Measurements from ENCODE around the gene IFFO2. TPM values are rescaled to one million over a fixed set of nuclear protein-coding genes. Genes with fewer than 3 reads are reported as not detected.

The IFFO2 gene
- total and polyA plus RNA-seq, 2 experiments from 2014 or later: 0.71 to 7.5 TPM

DNA sequence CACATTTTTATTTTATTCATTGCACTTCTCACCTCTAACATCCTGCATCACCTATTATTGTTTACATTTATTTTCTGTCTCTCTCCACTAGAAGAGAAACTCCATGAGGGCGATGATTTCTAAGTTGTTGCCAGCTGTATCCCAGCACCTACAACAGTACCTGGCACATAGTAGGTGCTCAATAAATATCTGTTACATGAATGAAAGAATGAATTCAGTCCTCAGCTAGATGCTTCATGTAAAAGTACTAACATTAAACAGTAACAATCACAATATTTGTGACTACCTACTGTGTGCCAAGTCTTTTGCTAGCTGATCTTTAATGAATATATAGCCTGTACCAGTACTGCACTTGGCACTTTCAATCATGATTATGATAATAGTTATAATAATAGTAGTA is 100.0 kb downstream of the IFFO2 start:
- no peak overlapping the region for H3K4me3 Mint-ChIP-seq

More for the DNA sequence above, 100.0 kb downstream of the IFFO2 start:
- no peaks in the 10 kb centered on the region for H3K27me3 ChIP-seq (ENCODE audit: insufficient read depth)
- Mint-ChIP-seq H3K4me1 (no peaks in the 10 kb centered on the region), H3K27me3 (ENCODE audit: insufficient read depth, low read depth, poor library complexity) (peaks cover 4% of the 10 kb centered on the region), H3K27ac (no peak overlapping the region), H3K9me3 (no peaks in the 10 kb centered on the region), H3K36me3 (ENCODE audit: low read depth) (no peaks in the 10 kb centered on the region)
- H3F3A ChIP-seq (replicated peaks; ENCODE audit: low read depth): no peaks in the 10 kb centered on the region
- no peak overlapping the region for H3K4me3 ChIP-seq
- no peak overlapping the region for H3K27ac ChIP-seq (ENCODE audit: low read depth)
- H4K20me1 ChIP-seq (replicated peaks; ENCODE audit: insufficient read depth): no peaks in the 10 kb centered on the region
- no peaks in the 10 kb centered on the region for H3K79me2 ChIP-seq (replicated peaks; ENCODE audit: insufficient read depth)
- H2AFZ ChIP-seq: no peak overlapping the region
- no peaks in the 10 kb centered on the region for H3K4me1 ChIP-seq (ENCODE audit: insufficient read depth)
- no peaks in the 10 kb centered on the region for H3K36me3 ChIP-seq (ENCODE audit: insufficient read depth)
- H3K9me2 ChIP-seq (ENCODE audit: insufficient read depth): 0 out of 2 replicates have a peak, but pooled peaks cover 10% of the 10 kb centered on the region
- ATAC-seq (no peak), DNase-seq (ENCODE audit: low spot score) (no peak)
- no peak overlapping the region for H3K4me2 ChIP-seq
- TF ChIP-seq STAT1 (IDR thresholded peaks at IDR 0.05; ENCODE audit: unreplicated experiment) (no peak), NANOG (IDR thresholded peaks at IDR 0.05; ENCODE audit: borderline replicate concordance) (no peak), CREB1 (CRISPR knock-in tag; IDR thresholded peaks at IDR 0.05; ENCODE audit: low read depth) (no peak), ZNF331 (CRISPR knock-in tag; IDR thresholded peaks at IDR 0.05; ENCODE audit: low read depth) (no peak), POLR2AphosphoS5 (IDR thresholded peaks at IDR 0.05; ENCODE audit: low read depth) (no peak), ZNF114 (CRISPR knock-in tag; IDR thresholded peaks at IDR 0.05) (no peak), JUNB (IDR thresholded peaks at IDR 0.05; ENCODE audit: unreplicated experiment) (no peak)
- TF ChIP-seq, protein P1, sequence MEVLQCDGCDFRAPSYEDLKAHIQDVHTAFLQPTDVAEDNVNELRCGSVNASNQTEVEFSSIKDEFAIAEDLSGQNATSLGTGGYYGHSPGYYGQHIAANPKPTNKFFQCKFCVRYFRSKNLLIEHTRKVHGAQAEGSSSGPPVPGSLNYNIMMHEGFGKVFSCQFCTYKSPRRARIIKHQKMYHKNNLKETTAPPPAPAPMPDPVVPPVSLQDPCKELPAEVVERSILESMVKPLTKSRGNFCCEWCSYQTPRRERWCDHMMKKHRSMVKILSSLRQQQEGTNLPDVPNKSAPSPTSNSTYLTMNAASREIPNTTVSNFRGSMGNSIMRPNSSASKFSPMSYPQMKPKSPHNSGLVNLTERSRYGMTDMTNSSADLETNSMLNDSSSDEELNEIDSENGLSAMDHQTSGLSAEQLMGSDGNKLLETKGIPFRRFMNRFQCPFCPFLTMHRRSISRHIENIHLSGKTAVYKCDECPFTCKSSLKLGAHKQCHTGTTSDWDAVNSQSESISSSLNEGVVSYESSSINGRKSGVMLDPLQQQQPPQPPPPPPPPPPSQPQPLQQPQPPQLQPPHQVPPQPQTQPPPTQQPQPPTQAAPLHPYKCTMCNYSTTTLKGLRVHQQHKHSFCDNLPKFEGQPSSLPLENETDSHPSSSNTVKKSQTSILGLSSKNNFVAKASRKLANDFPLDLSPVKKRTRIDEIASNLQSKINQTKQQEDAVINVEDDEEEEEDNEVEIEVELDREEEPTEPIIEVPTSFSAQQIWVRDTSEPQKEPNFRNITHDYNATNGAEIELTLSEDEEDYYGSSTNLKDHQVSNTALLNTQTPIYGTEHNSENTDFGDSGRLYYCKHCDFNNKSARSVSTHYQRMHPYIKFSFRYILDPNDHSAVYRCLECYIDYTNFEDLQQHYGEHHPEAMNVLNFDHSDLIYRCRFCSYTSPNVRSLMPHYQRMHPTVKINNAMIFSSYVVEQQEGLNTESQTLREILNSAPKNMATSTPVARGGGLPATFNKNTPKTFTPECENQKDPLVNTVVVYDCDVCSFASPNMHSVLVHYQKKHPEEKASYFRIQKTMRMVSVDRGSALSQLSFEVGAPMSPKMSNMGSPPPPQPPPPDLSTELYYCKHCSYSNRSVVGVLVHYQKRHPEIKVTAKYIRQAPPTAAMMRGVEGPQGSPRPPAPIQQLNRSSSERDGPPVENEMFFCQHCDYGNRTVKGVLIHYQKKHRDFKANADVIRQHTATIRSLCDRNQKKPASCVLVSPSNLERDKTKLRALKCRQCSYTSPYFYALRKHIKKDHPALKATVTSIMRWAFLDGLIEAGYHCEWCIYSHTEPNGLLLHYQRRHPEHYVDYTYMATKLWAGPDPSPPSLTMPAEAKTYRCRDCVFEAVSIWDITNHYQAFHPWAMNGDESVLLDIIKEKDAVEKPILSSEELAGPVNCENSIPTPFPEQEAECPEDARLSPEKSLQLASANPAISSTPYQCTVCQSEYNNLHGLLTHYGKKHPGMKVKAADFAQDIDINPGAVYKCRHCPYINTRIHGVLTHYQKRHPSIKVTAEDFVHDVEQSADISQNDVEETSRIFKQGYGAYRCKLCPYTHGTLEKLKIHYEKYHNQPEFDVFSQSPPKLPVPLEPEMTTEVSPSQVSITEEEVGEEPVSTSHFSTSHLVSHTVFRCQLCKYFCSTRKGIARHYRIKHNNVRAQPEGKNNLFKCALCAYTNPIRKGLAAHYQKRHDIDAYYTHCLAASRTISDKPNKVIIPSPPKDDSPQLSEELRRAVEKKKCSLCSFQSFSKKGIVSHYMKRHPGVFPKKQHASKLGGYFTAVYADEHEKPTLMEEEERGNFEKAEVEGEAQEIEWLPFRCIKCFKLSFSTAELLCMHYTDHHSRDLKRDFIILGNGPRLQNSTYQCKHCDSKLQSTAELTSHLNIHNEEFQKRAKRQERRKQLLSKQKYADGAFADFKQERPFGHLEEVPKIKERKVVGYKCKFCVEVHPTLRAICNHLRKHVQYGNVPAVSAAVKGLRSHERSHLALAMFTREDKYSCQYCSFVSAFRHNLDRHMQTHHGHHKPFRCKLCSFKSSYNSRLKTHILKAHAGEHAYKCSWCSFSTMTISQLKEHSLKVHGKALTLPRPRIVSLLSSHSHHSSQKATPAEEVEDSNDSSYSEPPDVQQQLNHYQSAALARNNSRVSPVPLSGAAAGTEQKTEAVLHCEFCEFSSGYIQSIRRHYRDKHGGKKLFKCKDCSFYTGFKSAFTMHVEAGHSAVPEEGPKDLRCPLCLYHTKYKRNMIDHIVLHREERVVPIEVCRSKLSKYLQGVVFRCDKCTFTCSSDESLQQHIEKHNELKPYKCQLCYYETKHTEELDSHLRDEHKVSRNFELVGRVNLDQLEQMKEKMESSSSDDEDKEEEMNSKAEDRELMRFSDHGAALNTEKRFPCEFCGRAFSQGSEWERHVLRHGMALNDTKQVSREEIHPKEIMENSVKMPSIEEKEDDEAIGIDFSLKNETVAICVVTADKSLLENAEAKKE (CRISPR knock-in tag; IDR thresholded peaks at IDR 0.05): no peak
- TF ChIP-seq, protein P2, sequence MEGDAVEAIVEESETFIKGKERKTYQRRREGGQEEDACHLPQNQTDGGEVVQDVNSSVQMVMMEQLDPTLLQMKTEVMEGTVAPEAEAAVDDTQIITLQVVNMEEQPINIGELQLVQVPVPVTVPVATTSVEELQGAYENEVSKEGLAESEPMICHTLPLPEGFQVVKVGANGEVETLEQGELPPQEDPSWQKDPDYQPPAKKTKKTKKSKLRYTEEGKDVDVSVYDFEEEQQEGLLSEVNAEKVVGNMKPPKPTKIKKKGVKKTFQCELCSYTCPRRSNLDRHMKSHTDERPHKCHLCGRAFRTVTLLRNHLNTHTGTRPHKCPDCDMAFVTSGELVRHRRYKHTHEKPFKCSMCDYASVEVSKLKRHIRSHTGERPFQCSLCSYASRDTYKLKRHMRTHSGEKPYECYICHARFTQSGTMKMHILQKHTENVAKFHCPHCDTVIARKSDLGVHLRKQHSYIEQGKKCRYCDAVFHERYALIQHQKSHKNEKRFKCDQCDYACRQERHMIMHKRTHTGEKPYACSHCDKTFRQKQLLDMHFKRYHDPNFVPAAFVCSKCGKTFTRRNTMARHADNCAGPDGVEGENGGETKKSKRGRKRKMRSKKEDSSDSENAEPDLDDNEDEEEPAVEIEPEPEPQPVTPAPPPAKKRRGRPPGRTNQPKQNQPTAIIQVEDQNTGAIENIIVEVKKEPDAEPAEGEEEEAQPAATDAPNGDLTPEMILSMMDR (conservative IDR thresholded peaks at IDR 0.05; ENCODE audit: low read depth in 2 of 2): no peak
- TF ChIP-seq, protein P3, sequence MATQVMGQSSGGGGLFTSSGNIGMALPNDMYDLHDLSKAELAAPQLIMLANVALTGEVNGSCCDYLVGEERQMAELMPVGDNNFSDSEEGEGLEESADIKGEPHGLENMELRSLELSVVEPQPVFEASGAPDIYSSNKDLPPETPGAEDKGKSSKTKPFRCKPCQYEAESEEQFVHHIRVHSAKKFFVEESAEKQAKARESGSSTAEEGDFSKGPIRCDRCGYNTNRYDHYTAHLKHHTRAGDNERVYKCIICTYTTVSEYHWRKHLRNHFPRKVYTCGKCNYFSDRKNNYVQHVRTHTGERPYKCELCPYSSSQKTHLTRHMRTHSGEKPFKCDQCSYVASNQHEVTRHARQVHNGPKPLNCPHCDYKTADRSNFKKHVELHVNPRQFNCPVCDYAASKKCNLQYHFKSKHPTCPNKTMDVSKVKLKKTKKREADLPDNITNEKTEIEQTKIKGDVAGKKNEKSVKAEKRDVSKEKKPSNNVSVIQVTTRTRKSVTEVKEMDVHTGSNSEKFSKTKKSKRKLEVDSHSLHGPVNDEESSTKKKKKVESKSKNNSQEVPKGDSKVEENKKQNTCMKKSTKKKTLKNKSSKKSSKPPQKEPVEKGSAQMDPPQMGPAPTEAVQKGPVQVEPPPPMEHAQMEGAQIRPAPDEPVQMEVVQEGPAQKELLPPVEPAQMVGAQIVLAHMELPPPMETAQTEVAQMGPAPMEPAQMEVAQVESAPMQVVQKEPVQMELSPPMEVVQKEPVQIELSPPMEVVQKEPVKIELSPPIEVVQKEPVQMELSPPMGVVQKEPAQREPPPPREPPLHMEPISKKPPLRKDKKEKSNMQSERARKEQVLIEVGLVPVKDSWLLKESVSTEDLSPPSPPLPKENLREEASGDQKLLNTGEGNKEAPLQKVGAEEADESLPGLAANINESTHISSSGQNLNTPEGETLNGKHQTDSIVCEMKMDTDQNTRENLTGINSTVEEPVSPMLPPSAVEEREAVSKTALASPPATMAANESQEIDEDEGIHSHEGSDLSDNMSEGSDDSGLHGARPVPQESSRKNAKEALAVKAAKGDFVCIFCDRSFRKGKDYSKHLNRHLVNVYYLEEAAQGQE (IDR thresholded peaks at IDR 0.05; ENCODE audit: unreplicated experiment): no peak
- TF ChIP-seq, protein P4, sequence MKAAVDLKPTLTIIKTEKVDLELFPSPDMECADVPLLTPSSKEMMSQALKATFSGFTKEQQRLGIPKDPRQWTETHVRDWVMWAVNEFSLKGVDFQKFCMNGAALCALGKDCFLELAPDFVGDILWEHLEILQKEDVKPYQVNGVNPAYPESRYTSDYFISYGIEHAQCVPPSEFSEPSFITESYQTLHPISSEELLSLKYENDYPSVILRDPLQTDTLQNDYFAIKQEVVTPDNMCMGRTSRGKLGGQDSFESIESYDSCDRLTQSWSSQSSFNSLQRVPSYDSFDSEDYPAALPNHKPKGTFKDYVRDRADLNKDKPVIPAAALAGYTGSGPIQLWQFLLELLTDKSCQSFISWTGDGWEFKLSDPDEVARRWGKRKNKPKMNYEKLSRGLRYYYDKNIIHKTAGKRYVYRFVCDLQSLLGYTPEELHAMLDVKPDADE (IDR thresholded peaks at IDR 0.05): no peak
